ENCODE measurements around the gene CTSZ. TPM values are rescaled to one million over a fixed set of nuclear protein-coding genes. Genes with fewer than 3 reads are reported as not detected.
A peak's percentile ranks its signal among the peaks of the same experiment; 100 is the strongest.

Gene CTSZ
- total and polyA plus RNA-seq, 4 donors = 11.8 to 233 (median 188) TPM

- TF ChIP-seq REST (IDR thresholded peaks at IDR 0.05) = no peak
- TF ChIP-seq NR2F2 (IDR thresholded peaks at IDR 0.05) = no peak
- TF ChIP-seq GABPA (IDR thresholded peaks at IDR 0.05 in 1 of 2, conservative IDR thresholded peaks at IDR 0.05 in 1 of 2) = no peak
- no peak for TF ChIP-seq HNF4A (conservative IDR thresholded peaks at IDR 0.05)
- no peak for TF ChIP-seq ATF3 (IDR thresholded peaks at IDR 0.05)
- TF ChIP-seq JUND (IDR thresholded peaks at IDR 0.05) = no peak
- no peak for TF ChIP-seq FOXA1 (IDR thresholded peaks at IDR 0.05)
Observed at GRCh38 chr20:59024111-59024530, 17.1 kb upstream of the CTSZ start (continued).

- H3K9me3 ChIP-seq (ENCODE audit: control insufficient read depth in 4 of 4, low read length in 3 of 4) = no peaks in the 10 kb centered on the region
- H3K36me3 ChIP-seq (ENCODE audit: control insufficient read depth in 4 of 4, insufficient read depth in 3 of 4, low read depth in 1 of 4, low read length in 3 of 4) = peaks cover 6 to 33% (median 18%) of the 10 kb centered on the region in 4 donors
- 81% methylated on average over 13 of the region's 13 CpGs for WGBS
- peaks cover 3 to 21% (median 7%) of the 10 kb centered on the region in 4 donors for H3K4me1 ChIP-seq (ENCODE audit: control insufficient read depth in 4 of 4, insufficient read depth in 4 of 4, low read length in 3 of 4)
- no peak overlapping the region for H3K4me3 ChIP-seq (ENCODE audit: low read depth in 1 of 3, low read length in 3 of 3)
- no peak overlapping the region for H3K9ac ChIP-seq (ENCODE audit: low read depth in 1 of 2, low read length in 2 of 2)
- H3K27me3 ChIP-seq (ENCODE audit: control insufficient read depth in 4 of 4, insufficient read depth in 4 of 4, low read length in 3 of 4) = no peaks in the 10 kb centered on the region
- H3K27ac ChIP-seq (ENCODE audit: low read depth in 1 of 2, low read length in 2 of 2) = peak overlapping the region in 1 of 2 donors; percentile 1
- TF ChIP-seq SP1 (IDR thresholded peaks at IDR 0.05) (no peak), CTCF (IDR thresholded peaks at IDR 0.05; ENCODE audit: low read depth, low read length, missing input control) (no peak), ATF3 (IDR thresholded peaks at IDR 0.05) (no peak), HNF4G (IDR thresholded peaks at IDR 0.05) (no peak), ZBTB33 (IDR thresholded peaks at IDR 0.05) (no peak), YY1 (IDR thresholded peaks at IDR 0.05) (no peak), TAF1 (conservative IDR thresholded peaks at IDR 0.05) (no peak)
- DNase-seq (ENCODE audit: low spot score) = no peak
Observed at GRCh38 chr20:59023616-59024015, 16.6 kb upstream of the CTSZ start.

- H3K27me3 ChIP-seq (ENCODE audit: control insufficient read depth in 4 of 4, insufficient read depth in 4 of 4, low read length in 3 of 4) = no peaks in the 10 kb centered on the region
- H3K4me1 ChIP-seq (ENCODE audit: control insufficient read depth in 4 of 4, insufficient read depth in 4 of 4, low read length in 3 of 4) = peaks cover 3 to 19% (median 7%) of the 10 kb centered on the region in 4 donors
- H3K9ac ChIP-seq (ENCODE audit: low read depth in 1 of 2, low read length in 2 of 2) = no peak overlapping the region
- TF ChIP-seq RXRA (IDR thresholded peaks at IDR 0.05) = no peak
- no peak for TF ChIP-seq FOXA2 (IDR thresholded peaks at IDR 0.05)
- no peak overlapping the region for H3K4me3 ChIP-seq (ENCODE audit: low read depth in 1 of 3, low read length in 3 of 3)
- 97% methylated on average over 15 of the region's 15 CpGs for WGBS
- H3K27ac ChIP-seq (ENCODE audit: low read depth in 1 of 2, low read length in 2 of 2) = no peak overlapping the region
- H3K9me3 ChIP-seq (ENCODE audit: control insufficient read depth in 4 of 4, low read length in 3 of 4) = no peaks in the 10 kb centered on the region
- no peak for DNase-seq (ENCODE audit: low spot score)
- peaks cover 6 to 30% (median 12%) of the 10 kb centered on the region in 4 donors for H3K36me3 ChIP-seq (ENCODE audit: control insufficient read depth in 4 of 4, insufficient read depth in 3 of 4, low read depth in 1 of 4, low read length in 3 of 4)
Observed at GRCh38 chr20:59022754-59023153, 15.7 kb upstream of the CTSZ start.
